A549 (cell line): Measurements from ENCODE around the gene CFAP298.

Experiments used
- CTCF ChIP-seq: fragments of >200 bp; sonication (Bioruptor Twin); formaldehyde crosslinking; IDR thresholded peaks from 3 replicates; pipeline ENCODE4 v1.5.1; 2016
- ELK1 ChIP-seq: fragments of 150-350 bp; IDR thresholded peaks from 2 replicates; pipeline ENCODE4 v1.6.1; 2014; ENCODE audit warnings: low read depth, mild to moderate bottlenecking, low read length
- EP300 ChIP-seq, 2 experiments: fragments of >200 bp; sonication (Bioruptor Twin); formaldehyde crosslinking; IDR thresholded peaks; 2 replicates in 1 of 2; 3 replicates in 1 of 2; pipeline ENCODE4 v1.6.1; 2016 to 2017
- KDM5A ChIP-seq: fragments of 200-600 bp; sonication (generic); IDR thresholded peaks from 2 replicates; pipeline ENCODE4 v1.6.1; 2016; ENCODE audit warnings: antibody characterized with exemption, mild to moderate bottlenecking
- MAX ChIP-seq: IDR thresholded peaks from 2 replicates; pipeline ENCODE4 v1.6.1; 2012
- POLR2A ChIP-seq: IDR thresholded peaks from 2 replicates; pipeline ENCODE4 v1.6.1; 2012; ENCODE audit warnings: mild to moderate bottlenecking, low read length
- RAD21 ChIP-seq, 2 experiments: fragments of >200 bp in 1 of 2; sonication (Bioruptor Twin) in 1 of 2; formaldehyde crosslinking in 1 of 2; IDR thresholded peaks in 1 of 2; conservative IDR thresholded peaks in 1 of 2; 2 replicates in 1 of 2; 3 replicates in 1 of 2; pipeline ENCODE4 v1.6.1; 2012 to 2018; ENCODE audit warnings: inconsistent platforms in 1 of 2
- REST ChIP-seq: fragments of 200-600 bp; sonication (generic); IDR thresholded peaks from 2 replicates; pipeline ENCODE4 v1.6.1; 2016; ENCODE audit warnings: antibody characterized with exemption, mild to moderate bottlenecking, moderate library complexity
- RFX5 ChIP-seq: fragments of 450-650 bp; IDR thresholded peaks from 2 replicates; pipeline ENCODE4 v1.7.1; 2014; ENCODE audit warnings: antibody characterized with exemption, mild to moderate bottlenecking, moderate library complexity
- SREBF2 ChIP-seq: fragments of 450-650 bp; IDR thresholded peaks from 2 replicates; pipeline ENCODE4 v1.6.1; 2014; ENCODE audit warnings: mild to moderate bottlenecking, moderate library complexity
- ZFP36 ChIP-seq: fragments of 450-650 bp; IDR thresholded peaks from 2 replicates; pipeline ENCODE4 v1.6.1; 2014; ENCODE audit warnings: borderline replicate concordance; ENCODE audit not compliant: partially characterized antibody

GRCh38 chr21:32580949-32581348, 31.2 kb downstream of the CFAP298 start:
- TF ChIP-seq EP300 (IDR thresholded peaks at IDR 0.05): no peak
- TF ChIP-seq RAD21 (conservative IDR thresholded peaks at IDR 0.05 in 1 of 2, IDR thresholded peaks at IDR 0.05 in 1 of 2): no peak
- no peak for TF ChIP-seq MAX
- no peak for TF ChIP-seq ELK1
- no peak for TF ChIP-seq CTCF
- no peak for TF ChIP-seq REST
- no peak for TF ChIP-seq RFX5
- no peak for TF ChIP-seq KDM5A
- TF ChIP-seq POLR2A: no peak
- no peak for TF ChIP-seq SREBF2
- TF ChIP-seq ZFP36: no peak
